Fibroblast of gingiva (primary cell): Measurements from ENCODE around the gene PIK3CA.
"Not testable (repeated sequence)": the region's sequence is repeated elsewhere in the genome, so short reads cannot be mapped to it uniquely, and the experiment has no call there.

Source experiments
- DNase-seq: peaks from one replicate; pipeline ENCODE4 v3.0.0-alpha.2; 2011; ENCODE audit warnings: low read depth

The PIK3CA gene

DNA sequence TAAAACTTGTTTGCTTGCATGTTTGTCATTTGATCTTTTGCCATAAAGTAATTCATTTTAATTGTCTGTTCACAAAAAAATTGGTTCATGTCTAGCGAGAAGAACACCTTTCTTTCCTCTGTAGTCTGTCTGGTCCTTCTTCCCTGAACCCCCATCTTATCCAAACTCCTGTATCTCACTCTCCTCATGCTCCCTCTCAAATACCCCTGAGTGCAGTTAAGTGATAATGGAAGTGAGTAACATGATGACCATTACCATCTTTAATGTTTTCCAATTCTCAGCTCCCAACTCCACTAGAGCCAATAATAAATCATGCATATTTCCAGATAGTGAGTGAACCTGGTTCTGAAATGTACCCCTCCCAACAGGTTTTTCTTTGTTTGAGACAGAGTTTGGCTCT, 116.9 kb downstream of the PIK3CA start:
- DNase-seq: no peak

DNA sequence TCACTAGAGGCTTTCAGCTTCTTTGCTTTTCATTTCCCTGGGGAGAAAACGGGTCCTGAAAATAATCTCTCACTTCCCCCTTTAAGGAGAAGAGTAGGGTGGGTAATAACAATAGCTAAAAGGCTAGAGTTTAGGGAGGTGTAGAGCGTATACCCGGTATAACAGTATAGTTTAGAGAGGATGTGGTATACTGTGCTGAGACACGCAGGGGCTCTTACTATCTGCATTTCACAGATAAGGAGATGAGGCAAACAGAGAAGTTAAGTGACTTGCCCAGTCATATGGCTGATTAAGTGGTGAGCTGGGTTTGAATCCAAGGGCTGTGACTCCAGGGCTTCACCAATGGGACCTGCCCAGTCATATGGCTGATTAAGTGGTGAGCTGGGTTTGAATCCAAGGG, 117.7 kb downstream of the PIK3CA start:
- no peak for DNase-seq

DNA sequence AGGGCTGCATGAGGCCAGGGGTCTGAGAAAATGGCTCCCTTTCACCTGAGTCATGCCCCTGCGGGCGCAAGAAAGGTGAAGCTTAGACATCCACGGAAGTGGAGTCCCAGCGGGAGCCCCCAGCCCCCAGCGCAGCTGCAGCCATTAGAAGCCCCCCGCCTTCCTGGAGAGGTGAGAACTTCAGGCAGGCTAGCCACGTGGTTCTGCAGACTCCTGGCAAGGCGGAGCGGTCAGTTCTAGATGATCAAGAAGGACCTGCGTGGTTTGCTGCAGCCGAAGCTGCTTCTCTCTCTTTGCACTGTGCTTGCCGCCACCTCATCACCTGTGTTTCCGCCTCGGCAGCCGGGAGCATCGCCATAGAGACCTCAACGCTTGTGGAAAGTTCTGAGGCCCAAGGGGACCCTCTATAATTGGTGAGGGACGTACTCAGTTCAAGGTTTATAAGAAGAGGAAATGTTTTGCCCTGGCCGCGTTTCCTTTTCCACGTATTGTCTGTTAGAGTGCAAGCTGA, 118.6 kb downstream of the PIK3CA start:
- no peak for DNase-seq

DNA sequence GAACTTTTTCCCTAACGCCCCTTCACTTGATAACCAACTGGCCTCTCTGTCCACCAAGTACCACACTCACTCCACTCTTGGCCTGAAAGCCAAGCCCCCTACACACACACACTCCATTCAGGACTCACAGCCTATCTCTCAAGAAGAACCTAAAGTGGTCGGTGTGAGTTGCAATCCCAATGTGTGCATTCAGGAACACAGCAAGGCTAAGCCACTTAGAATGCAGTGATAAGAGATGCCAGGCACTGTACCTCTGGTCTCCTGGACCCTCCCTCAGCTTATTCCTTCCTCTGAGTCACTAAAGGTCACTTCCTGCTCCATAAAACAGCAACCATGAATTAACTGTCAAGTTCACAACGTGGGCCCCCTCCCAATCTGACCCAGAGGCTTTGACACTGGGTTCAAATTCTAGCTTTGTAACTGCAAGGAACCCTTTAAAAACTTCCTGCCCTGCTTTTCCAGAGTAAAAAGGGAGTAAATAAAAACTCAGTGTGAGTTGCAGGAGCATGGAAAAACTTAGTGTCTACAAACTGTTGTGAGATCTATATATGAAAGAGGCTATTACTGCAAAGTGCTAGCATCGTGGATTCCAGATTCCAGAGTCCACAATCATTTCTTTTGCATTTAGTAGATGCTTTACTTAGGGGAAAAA, 120.4 kb downstream of the PIK3CA start:
- DNase-seq: no peak

DNA sequence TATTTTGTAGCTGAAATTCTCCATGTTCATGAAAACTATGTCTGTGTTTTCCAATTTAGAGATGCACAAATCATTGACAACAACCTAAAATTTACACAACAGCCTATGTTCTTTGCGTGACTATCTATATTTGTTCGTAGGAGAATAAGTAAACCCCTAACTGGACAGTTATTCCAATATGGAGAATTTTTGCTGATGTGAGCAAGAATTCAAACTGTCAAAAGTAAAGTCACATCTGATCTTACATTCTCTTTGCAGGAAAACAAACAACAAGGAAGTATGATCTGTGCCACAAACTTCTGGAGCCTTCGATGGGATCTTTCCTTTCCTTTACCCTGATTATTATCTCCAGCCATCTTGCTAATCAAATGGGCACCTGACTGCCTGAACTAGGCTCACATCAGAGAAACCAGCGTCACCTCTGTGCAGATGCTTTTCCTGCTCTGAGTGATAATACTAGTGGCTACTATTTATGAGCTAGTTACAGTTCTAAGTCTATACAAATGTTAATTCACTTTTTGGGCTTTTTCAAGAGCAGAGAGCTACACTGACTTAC, 121.1 kb downstream of the PIK3CA start:
- DNase-seq: no peak

DNA sequence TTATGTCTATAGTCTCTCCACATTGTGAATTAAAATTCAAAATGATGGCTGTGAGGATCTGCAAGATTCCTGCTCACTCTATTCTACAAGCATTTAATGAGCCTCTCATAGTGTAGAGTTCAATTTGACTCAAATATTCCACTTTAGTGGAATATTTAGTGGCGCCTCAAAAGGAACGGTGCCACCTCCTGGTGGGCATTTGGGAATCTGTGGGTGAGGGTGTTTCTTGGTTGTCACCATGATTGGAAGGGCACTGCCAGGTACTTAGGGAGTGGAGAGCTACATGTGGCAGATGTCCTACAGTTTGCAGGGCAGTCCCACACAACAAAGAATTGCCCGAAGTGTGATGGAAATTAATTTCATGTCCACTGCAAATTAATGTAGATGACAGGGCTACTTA, 124.2 kb downstream of the PIK3CA start:
- peak; percentile 11 for DNase-seq

DNA sequence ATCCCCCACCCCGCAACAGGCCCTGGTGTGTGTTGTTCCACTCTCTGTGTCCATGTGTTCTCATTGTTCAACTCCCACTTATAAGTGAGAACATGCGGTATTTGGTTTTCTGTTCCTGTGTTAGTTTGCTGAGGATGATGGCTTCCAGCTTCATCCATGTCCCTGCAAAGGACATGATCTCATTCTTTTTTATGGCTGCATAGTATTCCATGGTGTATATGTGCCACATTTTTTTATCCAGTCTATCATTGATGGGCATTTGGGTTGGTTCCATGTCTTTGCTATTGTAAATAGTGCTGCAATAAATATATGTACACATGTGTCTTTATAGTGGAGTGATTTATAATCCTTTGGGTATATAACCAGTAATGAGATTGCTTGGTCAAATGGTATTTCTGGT, 126.3 kb downstream of the PIK3CA start:
- not testable (repeated sequence) for DNase-seq

DNA sequence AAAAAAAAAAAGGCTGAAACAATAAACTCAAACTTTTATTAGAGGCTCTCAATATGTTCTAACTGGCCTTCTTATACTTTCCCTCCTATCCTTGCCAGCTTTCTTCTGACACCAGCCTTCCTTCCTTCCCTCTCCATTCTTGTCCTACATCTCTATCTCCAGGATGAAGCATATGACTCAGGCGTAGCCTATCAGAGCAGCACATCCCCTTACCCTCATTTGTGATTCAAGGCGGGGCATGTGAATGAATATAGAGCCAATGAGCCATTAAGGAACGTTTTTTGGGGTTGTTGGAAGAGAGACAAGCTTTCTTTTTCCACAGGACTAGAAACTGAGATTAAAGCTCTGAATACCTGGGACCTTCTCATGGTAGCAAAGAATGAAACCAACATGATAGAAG, 127.8 kb downstream of the PIK3CA start:
- DNase-seq: no peak

DNA sequence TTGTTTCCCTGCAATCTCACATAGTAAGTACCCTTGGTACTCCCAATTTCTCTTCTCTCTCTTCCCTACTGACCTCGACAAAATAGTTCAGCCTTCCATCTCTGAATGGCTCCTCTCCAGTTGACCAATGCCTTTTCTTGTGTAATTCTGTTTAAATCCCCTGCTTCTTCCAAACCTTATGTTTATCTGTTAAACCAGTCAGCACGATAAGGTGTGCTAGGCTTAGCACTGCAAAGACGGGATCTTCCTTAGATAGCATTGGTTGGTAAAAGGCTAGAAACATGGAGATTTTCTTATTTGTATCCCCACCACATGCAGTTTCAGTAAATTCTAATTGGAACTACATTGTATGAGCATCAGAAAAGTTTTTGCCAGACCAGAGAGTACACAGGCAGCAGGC, 128.6 kb downstream of the PIK3CA start:
- no peak for DNase-seq

DNA sequence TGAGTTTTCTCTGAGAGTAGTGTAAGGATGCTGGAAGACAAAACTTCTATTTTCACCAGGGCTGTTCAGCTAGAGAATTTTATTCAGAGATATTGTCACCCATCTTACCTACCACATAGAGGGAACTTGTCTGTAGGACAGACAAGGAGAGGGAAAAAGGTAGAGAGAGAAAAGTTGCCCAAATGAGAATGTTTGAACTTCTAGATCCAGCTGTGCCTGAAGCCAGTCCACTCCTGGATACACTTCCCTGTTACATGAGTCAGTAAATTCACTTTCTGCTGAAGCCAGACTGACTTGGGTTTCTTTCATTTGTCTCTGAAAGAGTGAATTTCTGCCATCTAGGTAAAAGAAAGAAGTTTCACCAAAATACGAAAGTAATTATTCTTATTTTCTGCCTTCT, 130.0 kb downstream of the PIK3CA start:
- no peak for DNase-seq

DNA sequence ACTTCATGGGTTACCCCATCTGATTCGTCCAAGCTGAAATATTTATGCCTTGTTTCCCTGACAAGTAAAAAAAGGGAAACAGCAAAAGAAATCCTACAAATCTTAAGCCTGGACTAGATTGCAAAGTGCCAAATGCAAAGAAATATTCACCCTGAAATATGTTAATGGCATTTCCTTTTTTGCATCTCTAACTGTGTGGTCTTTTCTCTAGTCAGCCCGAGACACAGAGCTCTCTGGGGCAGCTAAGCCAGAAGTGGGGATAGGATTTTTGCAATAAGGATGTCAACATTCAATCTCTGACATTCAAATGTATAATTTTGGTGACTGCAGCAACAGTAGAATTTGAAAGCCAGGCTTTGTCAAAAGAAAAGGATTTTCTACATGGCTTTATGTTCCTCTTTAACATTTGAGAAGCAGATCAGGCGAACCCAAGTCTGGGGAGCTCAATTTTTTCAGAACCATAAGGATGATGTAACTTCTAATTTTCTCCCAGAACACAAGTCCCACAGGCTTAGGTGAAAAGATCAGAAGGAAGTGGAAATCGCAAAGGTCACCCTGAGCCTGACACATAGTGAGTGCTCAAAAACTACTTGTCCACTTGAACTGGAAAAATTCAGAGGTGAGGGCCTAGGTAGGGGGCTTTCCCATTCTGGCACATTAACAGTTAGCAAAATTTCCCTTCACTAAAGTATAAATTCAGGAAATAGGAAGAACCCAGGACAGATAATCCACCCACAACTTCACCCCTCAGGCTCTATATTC, 131.0 kb downstream of the PIK3CA start:
- DNase-seq: no peak

DNA sequence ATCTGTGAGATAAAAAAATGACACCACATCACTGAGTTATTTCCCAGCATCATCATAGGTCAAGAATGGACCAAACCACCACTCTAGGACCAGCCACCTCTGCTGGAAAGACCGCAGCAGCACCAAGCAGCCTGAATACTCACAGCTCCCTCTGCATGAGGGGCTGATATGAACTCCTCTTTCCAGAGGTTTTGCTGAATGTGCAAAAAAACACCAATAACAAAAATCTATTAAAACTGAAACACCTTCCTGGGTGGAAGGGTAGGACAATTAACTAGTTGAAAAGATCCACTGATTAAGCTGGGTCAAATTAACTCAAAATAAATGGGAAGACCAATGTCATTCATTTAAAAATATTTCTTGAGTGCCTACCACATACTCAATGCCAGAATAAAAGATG, 131.7 kb downstream of the PIK3CA start:
- no peak for DNase-seq

DNA sequence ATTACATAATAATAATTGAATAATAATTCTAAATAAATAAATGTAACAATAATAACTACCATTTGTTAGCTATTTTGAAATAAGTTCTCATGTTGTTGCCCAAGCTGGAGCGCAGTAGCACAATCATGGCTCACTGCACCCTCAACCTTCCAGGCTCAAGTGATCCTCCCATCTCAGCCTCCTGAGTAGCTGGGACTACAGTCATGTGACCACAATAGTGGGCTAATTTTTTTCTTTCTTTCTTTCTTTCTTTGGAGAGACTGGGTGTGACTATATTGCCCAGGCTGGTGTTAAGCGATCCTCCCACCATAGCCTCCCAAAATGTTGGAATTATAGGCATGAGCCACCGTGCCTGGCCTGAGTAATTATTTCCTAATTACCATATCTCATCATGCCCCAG, 133.7 kb downstream of the PIK3CA start:
- DNase-seq: no peak

DNA sequence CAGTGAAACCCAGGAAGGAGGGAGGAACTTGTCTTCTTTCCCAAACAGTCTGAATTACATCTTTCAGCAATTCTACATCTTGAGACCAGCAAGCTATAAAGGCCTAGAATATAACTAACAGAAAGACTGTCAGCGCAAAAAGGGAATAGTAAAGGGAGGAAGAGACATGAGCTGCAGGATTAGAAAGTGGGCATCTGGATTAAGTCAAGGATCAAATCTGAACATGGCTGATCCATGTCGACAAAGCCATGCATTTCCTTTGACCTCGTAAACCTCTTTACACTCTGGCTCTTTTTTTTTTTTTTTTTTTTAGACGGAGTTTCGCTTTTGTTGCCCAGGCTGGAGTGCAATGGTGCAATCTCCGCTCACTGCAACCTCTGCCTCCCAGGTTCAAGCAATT, 138.2 kb downstream of the PIK3CA start:
- DNase-seq: no peak

DNA sequence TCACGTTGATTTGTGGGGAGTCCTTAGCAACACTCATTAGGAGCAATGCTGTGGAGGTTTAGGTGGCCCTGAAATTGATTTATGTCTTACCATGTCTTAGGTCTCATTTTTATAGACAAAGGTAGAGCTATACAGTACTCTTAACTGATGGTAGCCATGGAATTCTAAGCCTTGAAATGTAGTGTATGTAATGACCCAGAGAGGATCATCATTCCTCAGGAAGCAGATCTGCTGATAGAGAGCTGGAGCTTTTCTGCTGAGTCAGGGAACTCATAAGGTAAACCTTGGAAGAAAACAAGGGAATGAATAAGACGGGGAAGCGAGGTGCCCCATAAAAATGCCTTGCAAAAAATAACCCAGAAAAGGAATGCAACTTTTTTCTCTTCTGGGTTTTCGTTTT, 140.7 kb downstream of the PIK3CA start:
- DNase-seq: no peak

DNA sequence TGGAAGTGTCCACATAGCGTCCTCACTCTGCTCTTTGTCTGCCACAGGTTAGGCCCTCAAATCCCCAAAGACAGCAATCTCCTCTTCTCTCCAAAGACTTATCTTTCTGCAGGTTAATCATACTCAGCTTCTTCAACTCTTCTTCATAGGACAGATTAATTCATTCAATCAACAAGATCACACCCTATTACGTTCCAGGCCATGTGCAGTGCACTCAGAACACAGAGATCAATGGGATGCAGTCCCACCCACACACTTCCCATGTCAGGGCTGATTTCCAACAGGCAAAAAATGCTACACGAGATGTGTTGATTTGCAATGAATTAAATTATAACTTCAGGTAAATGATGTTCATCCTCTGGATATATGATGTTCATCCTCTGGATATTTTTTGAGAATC, 141.1 kb downstream of the PIK3CA start:
- DNase-seq: no peak
